ENCODE data around the gene LIPG.

LIPG gene

DNA sequence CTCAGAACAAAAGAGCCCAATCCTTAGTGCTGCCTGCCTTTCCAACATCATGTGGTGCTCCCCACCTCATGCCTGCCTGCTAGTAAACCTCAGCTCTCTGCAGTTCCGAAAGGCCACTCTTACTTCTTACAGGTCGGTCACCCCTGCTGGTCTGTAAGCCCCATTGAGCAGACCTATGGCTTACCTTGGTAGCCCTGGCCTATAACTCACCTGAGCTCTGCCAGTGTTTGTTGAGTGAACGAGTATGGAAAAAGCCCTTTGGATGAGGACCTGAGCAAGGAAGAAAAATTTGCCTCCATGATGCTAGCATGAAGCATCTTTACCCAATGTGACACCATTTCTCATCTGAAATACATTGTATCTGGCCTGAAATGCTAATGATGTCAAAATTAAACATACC lies 83.3 kb downstream of the LIPG start:
- no peak for DNase-seq

GRCh38 chr18:49645841-49646351 lies 84.0 kb downstream of the LIPG start:
- no peak for DNase-seq

DNA sequence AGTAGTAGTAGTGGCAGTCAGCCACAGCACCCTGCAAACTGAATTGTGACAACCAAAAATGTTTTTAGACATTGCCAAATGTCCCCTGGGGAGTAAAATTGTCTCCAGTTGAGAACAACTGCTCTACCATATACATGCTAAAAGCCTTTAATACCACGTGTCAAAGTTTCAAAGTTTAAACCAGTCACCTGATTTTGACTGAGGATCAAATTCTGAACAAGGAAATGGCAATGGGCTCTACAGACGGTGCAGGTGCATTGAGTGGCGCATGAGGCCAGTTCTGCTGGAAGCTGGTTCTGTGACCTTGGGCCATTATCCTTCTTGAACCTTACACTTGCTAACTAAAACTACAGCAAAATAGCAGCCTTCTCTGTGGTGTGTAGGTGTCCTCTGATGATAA lies 85.0 kb downstream of the LIPG start:
- DNase-seq = no peak

- DNase-seq = no peak
These were observed 85.8 kb downstream of the LIPG start for GRCh38 chr18:49647496-49648168.

- no peak for DNase-seq
These were observed 86.5 kb downstream of the LIPG start for GRCh38 chr18:49648326-49648725.
